Cardiac fibroblast (primary cell): ENCODE data around the gene HRAS.
A peak's percentile ranks its signal among the peaks of the same experiment; 100 is the strongest.

Experiments used
- DNase-seq, 2 donors: peaks; one replicate each; pipeline versions ENCODE4 v3.0.0 to v3.0.0-alpha.2; 2010; ENCODE audit warnings: low read depth in 2 of 2
- H3K4me3 ChIP-seq, 2 donors: replicated peaks in 1 of 2; 1 replicate in 1 of 2; 2 replicates in 1 of 2; pipeline ENCODE4 v1.5.1; 2011; ENCODE audit warnings: low read depth in 2 of 2, low read length in 2 of 2, mild to moderate bottlenecking in 2 of 2, moderate library complexity in 1 of 2
- CTCF ChIP-seq: IDR thresholded peaks from one replicate; pipeline ENCODE4 v1.5.1; 2011; ENCODE audit warnings: low read depth, mild to moderate bottlenecking, low read length, inconsistent platforms

The HRAS gene

GRCh38 chr11:512761-513595, 22.4 kb downstream of the HRAS start:
- DNase-seq = no peak
- no peak overlapping the region for H3K4me3 ChIP-seq
- no peak for TF ChIP-seq CTCF

GRCh38 chr11:508956-509355, 26.4 kb downstream of the HRAS start:
- H3K4me3 ChIP-seq = no peak overlapping the region
- no peak for DNase-seq
- no peak for TF ChIP-seq CTCF

GRCh38 chr11:507727-508515, 27.5 kb downstream of the HRAS start:
- DNase-seq = no peak
- H3K4me3 ChIP-seq = peak overlapping the region; percentile 53 to 67
- TF ChIP-seq CTCF = no peak

- H3K4me3 ChIP-seq = peak within 1 kb of the TSS; percentile 90 to 92
- peak; percentile 96 to 99 for DNase-seq
- no peak for TF ChIP-seq CTCF
Observed at GRCh38 chr11:506995-507726, 28.2 kb downstream of the HRAS start, which contains the start of gene RNH1. RNH1 (minus strand) TSS chr11:507242; CDS start chr11:502162, 5,080 bp downstream.

GRCh38 chr11:506238-506994, 29.0 kb downstream of the HRAS start:
- H3K4me3 ChIP-seq = peak overlapping the region; percentile 90 to 92
- peak; percentile 98 to 99 for DNase-seq
- no peak for TF ChIP-seq CTCF

GRCh38 chr11:504994-505344, 30.4 kb downstream of the HRAS start:
- H3K4me3 ChIP-seq = peak overlapping the region; percentile 61 to 70

More at GRCh38 chr11:504994-505344, 30.4 kb downstream of the HRAS start:
- no peak for DNase-seq
- no peak for TF ChIP-seq CTCF
